SW 1271 (cell line): ENCODE data around the gene ARPC2.

Experiments used
- DNase-seq, 2 experiments: peaks; one replicate each; lab custom pipeline; 2025; lab: John Stamatoyannopoulos, UW

The ARPC2 gene

DNA sequence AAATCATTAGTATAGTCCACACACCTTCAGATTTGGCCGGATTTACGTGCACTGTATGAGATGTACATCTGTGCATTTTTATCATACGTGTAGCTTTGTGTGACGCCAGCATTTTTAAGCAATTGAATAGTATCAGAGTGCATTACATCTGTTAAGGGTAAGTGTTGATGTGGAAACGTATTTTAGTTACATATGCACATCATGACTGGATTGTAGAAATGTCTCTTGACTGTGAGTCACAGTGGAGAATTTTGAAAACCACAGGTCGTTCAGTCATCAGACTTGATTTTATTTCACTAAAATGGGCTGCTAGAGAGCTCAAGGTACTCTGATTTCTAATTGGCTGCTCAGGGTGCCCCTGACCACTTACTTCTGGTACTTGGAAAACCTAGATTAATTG, 38.5 kb downstream of the ARPC2 start:
- DNase-seq: no peak

- no peak for DNase-seq
Measured at GRCh38 chr2:218256612-218257350, 39.8 kb downstream of the ARPC2 start.

DNA sequence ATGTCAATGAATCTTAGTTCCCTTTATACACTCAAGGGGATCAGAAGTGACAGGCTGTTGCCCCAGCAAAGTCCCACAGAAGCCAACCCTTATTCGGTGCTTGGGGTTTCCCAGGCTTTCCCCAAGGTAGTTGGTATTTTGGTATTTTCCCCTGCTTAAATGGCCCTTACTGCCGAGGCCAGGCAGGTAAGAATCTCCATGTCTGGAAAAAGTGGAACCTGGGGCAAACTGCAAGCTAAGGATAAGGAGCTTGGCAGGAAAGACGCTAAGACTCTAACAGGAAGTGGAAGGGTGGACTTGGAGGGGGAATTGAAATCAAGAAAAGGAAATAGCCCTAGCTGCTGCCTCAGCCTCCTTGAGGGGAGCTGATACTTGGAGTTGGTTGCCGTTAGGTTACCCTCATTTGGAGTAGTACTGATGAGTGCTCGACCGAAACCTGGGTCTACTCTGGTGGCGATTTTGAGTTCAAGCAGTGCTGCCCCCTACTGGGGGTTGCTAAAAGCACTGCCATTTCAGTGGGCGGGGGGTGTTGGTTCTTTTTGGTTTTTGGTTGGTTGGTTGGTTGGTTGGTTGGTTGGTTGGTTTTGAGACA, 40.5 kb downstream of the ARPC2 start:
- DNase-seq: peak in 1 of 2 experiments; percentile 10

DNA sequence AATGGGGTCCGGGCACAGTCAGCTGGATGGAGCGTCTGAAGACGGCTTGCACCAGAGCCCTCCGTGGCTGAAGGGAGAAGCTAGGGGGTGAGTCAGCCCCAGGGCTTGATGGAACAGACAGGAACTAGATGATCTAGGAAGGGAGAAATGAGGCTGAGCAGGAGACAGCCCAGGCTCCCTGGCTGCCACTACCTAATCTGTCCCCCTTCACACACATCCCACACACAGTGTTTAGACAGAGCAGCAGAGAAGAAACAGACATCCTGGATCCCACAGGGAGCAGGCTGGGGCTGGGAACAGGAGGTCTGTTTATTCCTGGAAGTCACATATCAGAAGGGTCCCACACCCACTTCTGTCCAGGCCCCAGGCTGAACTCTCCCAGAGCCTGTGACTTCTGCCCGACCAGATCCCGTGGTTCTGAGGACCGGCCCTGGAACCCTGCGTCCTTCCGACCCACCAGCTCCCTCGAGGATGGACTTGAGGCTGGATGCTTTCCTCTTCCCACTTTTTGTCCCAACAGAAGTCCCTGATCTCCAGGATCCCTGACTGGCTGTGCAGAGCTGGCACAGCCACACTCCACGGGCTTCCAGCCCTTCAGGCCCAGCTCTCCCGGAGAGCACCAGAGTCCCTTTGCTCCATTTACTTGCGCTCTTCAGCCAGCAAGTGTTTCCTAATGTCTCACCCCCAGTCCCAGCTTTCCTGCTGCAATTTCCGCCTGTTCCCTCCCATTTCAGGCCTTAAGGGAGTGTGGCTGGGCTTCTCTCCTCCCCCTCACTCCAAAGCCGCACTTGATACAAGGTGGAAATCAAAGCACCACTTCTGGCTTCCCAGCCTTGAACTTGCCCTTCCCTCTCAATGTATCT, 42.3 kb downstream of the ARPC2 start:
- no peak for DNase-seq

GRCh38 chr2:218260166-218260565, 43.2 kb downstream of the ARPC2 start:
- DNase-seq: no peak

GRCh38 chr2:218260742-218261422, 43.9 kb downstream of the ARPC2 start, which contains the start of gene GPBAR1:
TSS of gene GPBAR1 (plus strand) at chr2:218261015. CDS start at chr2:218262725, 1,710 bp downstream.
- no peak for DNase-seq

DNA sequence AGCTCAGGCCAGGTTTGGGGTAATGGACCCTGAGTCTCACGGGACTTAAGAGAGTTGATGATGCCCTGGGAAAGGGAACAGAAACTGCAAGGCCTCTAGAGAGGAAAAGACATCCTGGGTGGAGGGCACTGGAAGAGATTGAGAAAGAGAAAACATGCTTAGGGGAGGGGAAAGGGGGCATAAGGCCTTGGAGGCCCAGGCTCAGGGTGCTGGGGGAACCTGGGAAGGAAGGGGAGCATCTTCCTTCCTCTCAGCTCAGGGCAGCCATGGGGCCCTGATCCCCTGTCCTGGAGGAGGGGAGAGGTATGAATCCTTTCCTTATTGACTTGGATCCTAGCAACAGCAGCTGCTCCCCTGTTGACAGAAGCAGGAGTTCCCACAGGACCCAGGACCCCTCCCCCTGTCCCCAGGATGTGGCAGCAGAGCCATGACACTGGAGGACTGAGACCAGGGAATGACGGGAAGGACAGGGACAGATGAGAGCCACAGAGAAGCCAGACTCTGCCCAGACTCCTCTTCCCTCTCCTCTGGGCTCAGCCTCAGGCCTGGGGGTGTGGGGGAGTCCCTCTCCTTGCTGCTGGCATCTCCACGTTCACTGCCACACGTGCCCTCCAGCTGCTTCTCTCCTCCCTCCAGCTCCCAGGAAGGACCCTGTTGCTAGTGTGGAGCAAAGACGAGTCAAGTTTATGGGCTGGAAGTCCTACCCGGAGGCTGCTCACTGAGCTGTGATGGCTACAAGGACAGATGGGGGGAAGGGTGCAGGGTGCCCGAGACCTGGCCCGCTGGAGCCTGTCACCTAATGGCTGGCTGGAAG, 44.6 kb downstream of the ARPC2 start:
- no peak for DNase-seq

- no peak for DNase-seq
Measured at GRCh38 chr2:218262237-218262600, 45.2 kb downstream of the ARPC2 start.

- no peak for DNase-seq
Measured at GRCh38 chr2:218262631-218263586, 45.9 kb downstream of the ARPC2 start.

- DNase-seq: no peak
Measured at GRCh38 chr2:218263817-218264641, 47.0 kb downstream of the ARPC2 start.

DNA sequence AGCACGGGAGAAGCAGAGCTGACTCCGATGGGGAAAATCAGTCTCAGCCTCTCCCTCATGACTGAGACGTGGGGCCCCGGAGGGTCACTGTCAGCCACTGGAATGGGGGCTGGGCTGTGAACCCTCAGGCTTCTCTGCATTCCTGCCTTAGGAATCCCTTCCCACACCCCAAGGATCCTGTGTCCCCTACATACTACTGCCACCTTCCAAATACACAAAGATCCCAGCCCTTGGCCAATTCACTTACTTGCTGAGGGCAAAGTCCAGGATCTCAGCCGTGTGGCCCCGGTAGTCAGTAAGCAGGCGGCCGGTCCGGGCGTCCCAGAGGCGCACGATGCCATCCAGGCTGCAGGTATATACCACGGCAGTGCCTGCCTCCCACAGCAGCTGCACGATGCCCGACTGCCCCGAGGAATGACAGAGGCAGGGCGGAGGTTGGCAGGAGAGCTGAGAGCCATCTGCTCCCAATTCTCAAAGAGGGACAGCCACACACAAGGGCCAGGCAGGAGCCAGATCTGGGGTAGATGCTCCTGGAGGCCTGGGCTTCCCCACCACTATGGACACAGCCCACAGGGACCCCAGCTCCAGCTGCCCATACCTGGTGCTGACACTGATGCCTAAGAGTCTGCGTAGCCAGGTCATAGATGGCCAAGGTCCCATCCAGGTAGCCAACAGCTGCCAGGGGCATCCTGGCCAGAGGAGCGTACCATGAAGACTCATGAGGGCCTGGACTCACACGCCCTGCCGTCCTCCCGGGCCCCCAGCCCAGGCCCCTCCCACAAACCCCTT, 48.0 kb downstream of the ARPC2 start:
- DNase-seq: no peak

DNA sequence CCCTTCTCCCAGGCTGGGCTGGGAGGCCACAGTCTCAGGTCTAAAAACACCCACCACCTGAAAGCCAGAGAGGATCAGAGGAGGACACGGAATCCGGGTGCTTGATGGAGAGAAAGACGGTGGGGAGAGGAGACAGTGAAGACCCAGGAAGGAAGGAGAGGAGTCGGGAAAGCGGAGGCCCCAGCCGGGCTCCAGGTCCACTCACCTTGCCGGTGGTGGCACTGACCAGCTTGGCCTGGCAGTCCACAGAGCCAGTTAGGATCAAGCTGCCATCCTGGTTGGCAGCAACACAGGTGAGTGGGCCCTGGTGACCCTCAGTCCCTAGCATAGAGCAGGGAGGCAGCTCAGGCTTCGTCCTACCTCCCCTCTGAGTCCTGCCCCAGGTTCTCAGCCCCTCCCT, 48.6 kb downstream of the ARPC2 start:
- DNase-seq: no peak

DNA sequence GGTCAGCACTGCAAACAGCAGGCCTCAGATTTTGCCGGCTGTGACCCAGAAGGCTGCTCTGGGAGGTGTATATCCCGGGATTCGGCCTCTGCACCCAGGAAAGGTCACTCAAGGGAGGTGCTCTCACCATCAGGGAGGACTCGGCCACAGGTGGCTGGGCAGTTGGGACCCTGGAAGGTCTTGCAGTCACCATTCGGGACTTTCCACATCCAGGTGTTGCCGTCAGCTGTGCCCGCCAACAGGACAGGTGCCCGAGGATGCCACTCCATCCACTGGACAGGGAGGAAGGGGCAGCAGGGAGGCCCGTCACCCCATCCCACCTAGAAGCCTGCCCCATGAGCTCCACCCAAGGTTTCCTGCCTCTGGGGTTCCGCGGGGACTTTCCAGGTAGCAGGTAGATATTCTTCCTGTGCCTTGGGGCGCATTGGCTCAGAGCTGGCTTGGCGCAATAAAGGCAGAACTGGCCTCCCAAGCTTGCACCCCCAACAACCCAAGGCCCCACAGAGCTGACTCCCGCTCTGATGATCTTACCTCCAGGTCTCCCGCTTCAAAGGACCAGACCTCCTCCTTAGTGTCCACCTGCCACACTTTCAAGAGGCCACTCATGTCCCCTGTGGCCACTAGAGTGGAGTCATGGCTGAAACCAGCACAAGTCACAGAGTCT, 49.5 kb downstream of the ARPC2 start:
- no peak for DNase-seq

DNA sequence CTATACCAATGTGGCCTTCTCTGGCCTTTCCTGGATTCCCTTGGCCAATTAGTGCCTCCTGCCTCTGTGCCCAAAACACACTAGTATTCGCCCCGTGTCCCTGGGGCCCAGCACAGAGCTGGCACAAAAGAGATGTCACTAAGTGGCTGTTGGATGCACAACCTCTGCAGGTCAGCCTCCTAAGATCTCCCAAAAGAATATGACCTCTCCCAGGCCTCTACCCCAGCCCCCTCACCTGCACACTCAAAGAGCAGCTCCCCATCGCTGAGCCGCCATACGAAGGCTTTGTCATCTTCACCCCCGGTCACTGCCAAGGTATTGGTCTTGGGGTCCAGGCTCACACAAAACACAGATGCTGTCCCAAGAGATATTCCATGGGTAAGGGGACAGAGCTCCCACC, 50.3 kb downstream of the ARPC2 start:
- DNase-seq: no peak

- peak; percentile 98 to 99 for DNase-seq
Measured at GRCh38 chr2:218269900-218270720, 53.1 kb downstream of the ARPC2 start, which contains the start of the genes AAMP and PNKD. TSS of gene AAMP (minus strand) at chr2:218270137. CDS start at chr2:218270086, 51 bp downstream. TSS of gene PNKD (plus strand) at chr2:218270519. CDS start at chr2:218270536, 17 bp downstream.

- no peak for DNase-seq
Measured at GRCh38 chr2:218270721-218271486, 53.9 kb downstream of the ARPC2 start.
